GM18951 (cell line): ENCODE data around the gene SPATA6.
"Not testable (repeated sequence)": the region's sequence is repeated elsewhere in the genome, so short reads cannot be mapped to it uniquely, and the experiment has no call there.

ENCODE experiments used
- POLR2A ChIP-seq: IDR thresholded peaks from 4 replicates; pipeline ENCODE4 v1.6.1; 2011; ENCODE audit warnings: mild to moderate bottlenecking; ENCODE audit not compliant: insufficient read length, insufficient read depth; ENCODE audit errors: extremely low read depth
- in situ Hi-C: fragments of 300-500 bp; cut with MboI; formaldehyde crosslinking; loops from one replicate; pipeline ENCODE4 v1.12.0; 2022; ENCODE audit warnings: low sequenced_read_pairs, mixed read lengths, inconsistent platforms; ENCODE audit not compliant: unreplicated experiment

The SPATA6 gene

GRCh38 chr1:48471691-48472576 is at the start of gene SPATA6:
Gene SPATA6 (minus strand): TSS chr1:48472204. CDS start chr1:48472008, 196 bp downstream.
- in situ Hi-C loops: no loop called here
- TF ChIP-seq POLR2A: no peak

- in situ Hi-C loops: not testable (repeated sequence)
Measured at GRCh38 chr1:48519896-48520295, 47.9 kb upstream of the SPATA6 start.

GRCh38 chr1:48506870-48507269 is 34.9 kb upstream of the SPATA6 start:
- TF ChIP-seq POLR2A: no peak
- in situ Hi-C loops: no loop called here

GRCh38 chr1:48500541-48501450 is 28.8 kb upstream of the SPATA6 start:
- in situ Hi-C loops: no loop called here
- TF ChIP-seq POLR2A: no peak

- no peak for TF ChIP-seq POLR2A
- in situ Hi-C loops: loop anchor here (25.0 kb wide), 1 partner anchor 387 kb away; no protein-coding TSS in a partner anchor
Measured at GRCh38 chr1:48499211-48499735, 27.3 kb upstream of the SPATA6 start.

GRCh38 chr1:48498096-48498791 is 26.2 kb upstream of the SPATA6 start:
- in situ Hi-C loops: loop anchor here (25.0 kb wide), 1 partner anchor 386 kb away; no protein-coding TSS in a partner anchor
- TF ChIP-seq POLR2A: no peak

GRCh38 chr1:48495911-48496310 is 23.9 kb upstream of the SPATA6 start:
- no peak for TF ChIP-seq POLR2A
- in situ Hi-C loops: loop anchor here (25.0 kb wide), 1 partner anchor 384 kb away; no protein-coding TSS in a partner anchor

GRCh38 chr1:48495166-48495565 is 23.2 kb upstream of the SPATA6 start:
- no peak for TF ChIP-seq POLR2A
- in situ Hi-C loops: loop anchor here (25.0 kb wide), 1 partner anchor 383 kb away; no protein-coding TSS in a partner anchor

- TF ChIP-seq POLR2A: no peak
Measured at GRCh38 chr1:48493970-48494769, 22.2 kb upstream of the SPATA6 start.

GRCh38 chr1:48493041-48493440 is 21.0 kb upstream of the SPATA6 start:
- in situ Hi-C loops: loop anchor here (25.0 kb wide), 1 partner anchor 381 kb away; no protein-coding TSS in a partner anchor

More at GRCh38 chr1:48493970-48494769, 22.2 kb upstream of the SPATA6 start:
- in situ Hi-C loops: loop anchor here (25.0 kb wide), 1 partner anchor 382 kb away; no protein-coding TSS in a partner anchor

GRCh38 chr1:48492392-48492791 is 20.4 kb upstream of the SPATA6 start:
- TF ChIP-seq POLR2A: no peak
- in situ Hi-C loops: loop anchor here (25.0 kb wide), 1 partner anchor 380 kb away; no protein-coding TSS in a partner anchor

More at GRCh38 chr1:48493041-48493440, 21.0 kb upstream of the SPATA6 start:
- no peak for TF ChIP-seq POLR2A
